ENCODE results near the gene JMJD6.
"Not testable (repeated sequence)": the region's sequence is repeated elsewhere in the genome, so short reads cannot be mapped to it uniquely, and the experiment has no call there.

- TF ChIP-seq POLR2A (IDR thresholded peaks at IDR 0.05): not testable (repeated sequence)
- TF ChIP-seq, protein P1, sequence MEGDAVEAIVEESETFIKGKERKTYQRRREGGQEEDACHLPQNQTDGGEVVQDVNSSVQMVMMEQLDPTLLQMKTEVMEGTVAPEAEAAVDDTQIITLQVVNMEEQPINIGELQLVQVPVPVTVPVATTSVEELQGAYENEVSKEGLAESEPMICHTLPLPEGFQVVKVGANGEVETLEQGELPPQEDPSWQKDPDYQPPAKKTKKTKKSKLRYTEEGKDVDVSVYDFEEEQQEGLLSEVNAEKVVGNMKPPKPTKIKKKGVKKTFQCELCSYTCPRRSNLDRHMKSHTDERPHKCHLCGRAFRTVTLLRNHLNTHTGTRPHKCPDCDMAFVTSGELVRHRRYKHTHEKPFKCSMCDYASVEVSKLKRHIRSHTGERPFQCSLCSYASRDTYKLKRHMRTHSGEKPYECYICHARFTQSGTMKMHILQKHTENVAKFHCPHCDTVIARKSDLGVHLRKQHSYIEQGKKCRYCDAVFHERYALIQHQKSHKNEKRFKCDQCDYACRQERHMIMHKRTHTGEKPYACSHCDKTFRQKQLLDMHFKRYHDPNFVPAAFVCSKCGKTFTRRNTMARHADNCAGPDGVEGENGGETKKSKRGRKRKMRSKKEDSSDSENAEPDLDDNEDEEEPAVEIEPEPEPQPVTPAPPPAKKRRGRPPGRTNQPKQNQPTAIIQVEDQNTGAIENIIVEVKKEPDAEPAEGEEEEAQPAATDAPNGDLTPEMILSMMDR (IDR thresholded peaks at IDR 0.05): not testable (repeated sequence)
Observed at GRCh38 chr17:76745785-76746184, 19.4 kb upstream of the JMJD6 start.
